22Rv1 (cell line): Measurements from ENCODE around the gene MYL12A.

ENCODE experiments used
- ZFX ChIP-seq: fragments of 450-650 bp; IDR thresholded peaks from 2 replicates; pipeline ENCODE4 v1.6.1; 2017; ENCODE audit warnings: antibody characterized with exemption, borderline replicate concordance
- TF ChIP-seq, protein P1 (sequence below): fragments of 450-650 bp; IDR thresholded peaks from 2 replicates; pipeline ENCODE4 v1.5.1; 2017; ENCODE audit warnings: mild to moderate bottlenecking

DNA sequence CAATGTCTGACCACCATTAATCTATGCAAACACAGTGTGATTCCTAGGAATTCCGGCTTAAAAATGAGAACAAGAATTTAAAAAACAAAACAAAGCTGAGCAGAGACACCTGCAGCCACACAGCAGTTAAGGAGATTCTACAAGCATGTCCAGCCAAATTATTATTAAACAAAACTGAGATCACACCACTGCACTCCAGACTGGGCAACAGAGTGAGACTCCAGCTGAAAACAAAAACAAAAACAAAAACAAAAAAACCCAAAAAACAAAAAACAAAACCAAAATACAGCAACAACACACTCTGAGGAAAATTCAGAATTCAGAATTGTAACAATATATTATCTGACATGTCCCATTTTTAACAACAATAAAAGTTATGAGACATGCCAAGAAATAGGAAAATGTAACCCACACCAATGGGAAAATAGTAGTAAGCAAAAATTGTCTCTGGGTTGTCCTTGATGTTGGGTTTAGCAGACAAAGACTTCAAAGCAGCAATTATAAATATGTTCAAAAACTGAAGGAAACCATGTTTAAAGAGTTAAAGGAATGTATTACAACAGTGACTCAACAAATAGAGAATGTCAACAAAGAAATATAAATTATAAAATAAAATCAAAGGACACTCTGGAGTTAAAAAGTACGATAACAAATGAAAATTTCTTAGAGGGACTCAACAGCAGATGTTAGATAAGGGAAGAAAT lies 47.5 kb upstream of the MYL12A start:
- TF ChIP-seq ZFX: no peak
- TF ChIP-seq, protein P1, sequence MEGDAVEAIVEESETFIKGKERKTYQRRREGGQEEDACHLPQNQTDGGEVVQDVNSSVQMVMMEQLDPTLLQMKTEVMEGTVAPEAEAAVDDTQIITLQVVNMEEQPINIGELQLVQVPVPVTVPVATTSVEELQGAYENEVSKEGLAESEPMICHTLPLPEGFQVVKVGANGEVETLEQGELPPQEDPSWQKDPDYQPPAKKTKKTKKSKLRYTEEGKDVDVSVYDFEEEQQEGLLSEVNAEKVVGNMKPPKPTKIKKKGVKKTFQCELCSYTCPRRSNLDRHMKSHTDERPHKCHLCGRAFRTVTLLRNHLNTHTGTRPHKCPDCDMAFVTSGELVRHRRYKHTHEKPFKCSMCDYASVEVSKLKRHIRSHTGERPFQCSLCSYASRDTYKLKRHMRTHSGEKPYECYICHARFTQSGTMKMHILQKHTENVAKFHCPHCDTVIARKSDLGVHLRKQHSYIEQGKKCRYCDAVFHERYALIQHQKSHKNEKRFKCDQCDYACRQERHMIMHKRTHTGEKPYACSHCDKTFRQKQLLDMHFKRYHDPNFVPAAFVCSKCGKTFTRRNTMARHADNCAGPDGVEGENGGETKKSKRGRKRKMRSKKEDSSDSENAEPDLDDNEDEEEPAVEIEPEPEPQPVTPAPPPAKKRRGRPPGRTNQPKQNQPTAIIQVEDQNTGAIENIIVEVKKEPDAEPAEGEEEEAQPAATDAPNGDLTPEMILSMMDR: no peak
